Heart right ventricle (tissue), 16 donors: ENCODE measurements around the gene KCNJ6. TPM values are rescaled to one million over a fixed set of nuclear protein-coding genes. Genes with fewer than 3 reads are reported as not detected.

Source experiments
- ATAC-seq, 8 donors: fragments of 200-7000 bp; cut with Tn5 transposase; one replicate each; pipeline ENCODE4 v1.9.1; 2020; ENCODE audit warnings: mild to moderate bottlenecking in 8 of 8, moderate library complexity in 8 of 8, moderate number of reproducible peaks in 1 of 8
- DNase-seq, 2 donors: peaks; one replicate each; pipeline ENCODE4 v3.0.0-alpha.2; 2020
- H3K27ac ChIP-seq, 10 donors: fragments of 200-600 bp; sonication (generic) in 2 of 10; one replicate each; pipeline versions ENCODE4 v1.5.0 to v1.8.0; 2020 to 2022; ENCODE audit warnings: mild to moderate bottlenecking in 3 of 10
- H3K27me3 ChIP-seq, 7 donors: fragments of 200-600 bp; one replicate each; pipeline ENCODE4 v1.8.0; 2021 to 2022; ENCODE audit warnings: mild to moderate bottlenecking in 2 of 7
- H3K36me3 ChIP-seq, 9 donors: fragments of 200-600 bp; sonication (generic) in 1 of 9; one replicate each; pipeline versions ENCODE4 v1.5.0 to v1.8.0; 2020 to 2022; ENCODE audit warnings: mild to moderate bottlenecking in 2 of 9
- H3K4me1 ChIP-seq, 9 donors: fragments of 200-600 bp; sonication (generic) in 1 of 9; one replicate each; pipeline versions ENCODE4 v1.5.0 to v1.8.0; 2020 to 2022; ENCODE audit warnings: mild to moderate bottlenecking in 4 of 9
- H3K4me3 ChIP-seq, 10 donors: fragments of 200-600 bp; sonication (generic) in 2 of 10; one replicate each; pipeline versions ENCODE4 v1.5.0 to v1.8.0; 2020 to 2022; ENCODE audit warnings: mild to moderate bottlenecking in 7 of 10, moderate library complexity in 2 of 10
- H3K9me3 ChIP-seq, 11 donors: fragments of 200-600 bp in 10 of 11; sonication (generic) in 2 of 11; one replicate each; pipeline versions ENCODE4 v1.5.0 to v1.8.0; 2013 to 2022; ENCODE audit warnings: mild to moderate bottlenecking in 2 of 11, control low read depth in 1 of 11, moderate library complexity in 1 of 11
- CTCF ChIP-seq, 9 donors: fragments of 200-600 bp; sonication (generic) in 2 of 9; IDR thresholded peaks; one replicate each; pipeline versions ENCODE4 v1.5.0 to v1.8.0; 2021 to 2022; ENCODE audit warnings: antibody characterized with exemption in 9 of 9, mild to moderate bottlenecking in 5 of 9, moderate library complexity in 1 of 9
- WGBS, 2 donors: extraction: QIAGEN DNeasy Blood & Tissue Kit; methylation state at CpG; one replicate each; pipeline ENCODE4 v1.1.7; 2013; ENCODE audit warnings: inconsistent platforms in 1 of 2; 5-methylcytosine and 5-hydroxymethylcytosine counted together
- intact Hi-C, 10 donors: fragments of 100-400 bp; cut with DNase I; formaldehyde crosslinking; loops; one replicate each; pipeline versions ENCODE4 v1.11.1 to v1.14.2; 2022
- polyA plus RNA-seq, 2 donors: library from polyadenylated mRNA; stranded (reverse); fragments of 200-250 nt; gene quantifications; one replicate each; pipeline ENCODE4 v1.2.3, GENCODE V29; 2013
- total RNA-seq, 10 donors: library from RNA; stranded (reverse); fragmentation: NEBNext Ultra II Directional in 3 of 10; extraction: Animal tissue kit (Norgen Biotek cat#: 25700) in 3 of 10; gene quantifications; one replicate each; pipeline versions ENCODE4 v1.2.1 to v1.2.4, GENCODE V29; 2021 to 2023
- donor health status: Arrhythmogenic right ventricular cardiomyopathy.
- donor health status: ischemic (EF 13 %, LVEDD 7.1; RV severe dilation, severe dysfunction).
- donor health status: healthy with polysubstance abuse.
- donor health status: DM: no; HTN: yes; CAD: no.
- donor health status: DM: no; HTN: no; CAD: no.
- donor health status: ischemic (EF 25% LVEDD 6.9; RV normal size, moderate dysfunction).
- donor health status: ischemic (EF 25% LVEDD 5.7; RV mildly dilated, moderate dysfunction).
- donor health status: healthy.
- donor health status: DM: yes; HTN: yes; CAD: no.
- donor health status: Ischemic cardiomyopathy.
- donor health status: ischemic (EF 35%, LVEDD 5.7; RV mildly dilated, moderate dysfunction).
- donor health status: nonischemic (EF 11% LVEDD 7.7; RV severe dilation, severe dysfunction).
- donor health status: DM: yes; HTN: yes; CAD: no.
- donor health status: PGD.
- donor health status: ischemic (EF 29% LVEDD 5.4; RV normal size, mild dysfunction).
- donor health status: nonischemic (EF 23%, LVEDD 6.1; RV moderate dilation, normal function).

The KCNJ6 gene
- total and polyA plus RNA-seq, 12 donors, result not detected

GRCh38 chr21:37711286-37711829, 204.9 kb downstream of the KCNJ6 start:
- intact Hi-C loops, result loop anchor here in 9 of 10 donors (5.0 to 10.0 kb wide), 7 partner anchors 191 to 643 kb away; partner anchors contain the start of gene KCNJ6 (in 8 of the 9)
- DNase-seq, result no peak
- Histone ChIP-seq H3K36me3 (no peaks in the 10 kb centered on the region), H3K27me3 (peaks cover 0 to 6% (median 0%) of the 10 kb centered on the region in 7 donors), H3K9me3 (peaks cover 0 to 3% (median 0%) of the 10 kb centered on the region in 11 donors), H3K4me1 (peaks cover 0 to 20% (median 12%) of the 10 kb centered on the region in 9 donors), H3K27ac (peak overlapping the region in 9 of 10 donors; percentile 35 to 74 (median 56)), H3K4me3 (no peak overlapping the region)
- ATAC-seq, result peak in 3 of 8 donors; percentile 16 to 27 (median 24)
- no peak for TF ChIP-seq CTCF (IDR thresholded peaks at IDR 0.05)
- WGBS, 2 donors, result 51 to 62% methylated on average over 9 of the region's 9 CpGs

GRCh38 chr21:37710546-37711285, 205.5 kb downstream of the KCNJ6 start:
- H3K4me3 ChIP-seq, result no peak overlapping the region
- DNase-seq (peak; percentile 15 to 16), ATAC-seq (peak; percentile 30 to 80 (median 76))
- WGBS, 2 donors, result 28 to 42% methylated on average over 24 of the region's 24 CpGs
- no peak for TF ChIP-seq CTCF (IDR thresholded peaks at IDR 0.05)
- peaks cover 0 to 20% (median 12%) of the 10 kb centered on the region in 9 donors for H3K4me1 ChIP-seq
- no peaks in the 10 kb centered on the region for H3K36me3 ChIP-seq
- H3K9me3 ChIP-seq, result peaks cover 0 to 6% (median 0%) of the 10 kb centered on the region in 11 donors
- peak overlapping the region in 9 of 10 donors; percentile 35 to 74 (median 56) for H3K27ac ChIP-seq
- intact Hi-C loops, result loop anchor here in 9 of 10 donors (5.0 to 10.0 kb wide), 7 partner anchors 192 to 644 kb away; partner anchors contain the start of gene KCNJ6 (in 8 of the 9)
- H3K27me3 ChIP-seq, result peaks cover 0 to 6% (median 0%) of the 10 kb centered on the region in 7 donors

- no peak overlapping the region for H3K4me3 ChIP-seq
- H3K27me3 ChIP-seq, result peaks cover 0 to 3% (median 0%) of the 10 kb centered on the region in 7 donors
- WGBS, 2 donors, result 78 to 87% methylated on average over 2 of the region's 2 CpGs
- H3K4me1 ChIP-seq, result no peaks in the 10 kb centered on the region
- peaks cover 0 to 6% (median 0%) of the 10 kb centered on the region in 11 donors for H3K9me3 ChIP-seq
- ATAC-seq (no peak), DNase-seq (no peak)
- no peak for TF ChIP-seq CTCF (IDR thresholded peaks at IDR 0.05)
- intact Hi-C loops, result loop anchor here in 8 of 10 donors (5.0 to 10.0 kb wide), 3 partner anchors 420 to 653 kb away; no protein-coding TSS in a partner anchor
- H3K36me3 ChIP-seq, result no peaks in the 10 kb centered on the region
- H3K27ac ChIP-seq, result no peak overlapping the region
Measured at GRCh38 chr21:37704751-37705150, 211.5 kb downstream of the KCNJ6 start.

- Histone ChIP-seq H3K36me3 (no peaks in the 10 kb centered on the region), H3K4me1 (no peaks in the 10 kb centered on the region), H3K27me3 (peaks cover 0 to 9% (median 0%) of the 10 kb centered on the region in 7 donors), H3K9me3 (peaks cover 0 to 6% (median 0%) of the 10 kb centered on the region in 11 donors), H3K4me3 (no peak overlapping the region), H3K27ac (no peak overlapping the region)
- TF ChIP-seq CTCF (IDR thresholded peaks at IDR 0.05), result no peak
- no peak for DNase-seq
- WGBS, 2 donors, result 79 to 89% methylated on average over 7 of the region's 7 CpGs
- ATAC-seq, result no peak
- intact Hi-C loops, result loop anchor here in 8 of 10 donors (5.0 to 10.0 kb wide), 3 partner anchors 423 to 655 kb away; no protein-coding TSS in a partner anchor
Measured at GRCh38 chr21:37702241-37702640, 214.0 kb downstream of the KCNJ6 start.
